ENCODE data around the gene SLC7A7. TPM values are rescaled to one million over a fixed set of nuclear protein-coding genes. Genes with fewer than 3 reads are reported as not detected.

The SLC7A7 gene
- total and polyA plus RNA-seq, 2 of the 13 experiments (the other 11 are each of a cell fraction or from before 2014, with no cell fraction given), result 0.13 to 0.63 TPM

DNA sequence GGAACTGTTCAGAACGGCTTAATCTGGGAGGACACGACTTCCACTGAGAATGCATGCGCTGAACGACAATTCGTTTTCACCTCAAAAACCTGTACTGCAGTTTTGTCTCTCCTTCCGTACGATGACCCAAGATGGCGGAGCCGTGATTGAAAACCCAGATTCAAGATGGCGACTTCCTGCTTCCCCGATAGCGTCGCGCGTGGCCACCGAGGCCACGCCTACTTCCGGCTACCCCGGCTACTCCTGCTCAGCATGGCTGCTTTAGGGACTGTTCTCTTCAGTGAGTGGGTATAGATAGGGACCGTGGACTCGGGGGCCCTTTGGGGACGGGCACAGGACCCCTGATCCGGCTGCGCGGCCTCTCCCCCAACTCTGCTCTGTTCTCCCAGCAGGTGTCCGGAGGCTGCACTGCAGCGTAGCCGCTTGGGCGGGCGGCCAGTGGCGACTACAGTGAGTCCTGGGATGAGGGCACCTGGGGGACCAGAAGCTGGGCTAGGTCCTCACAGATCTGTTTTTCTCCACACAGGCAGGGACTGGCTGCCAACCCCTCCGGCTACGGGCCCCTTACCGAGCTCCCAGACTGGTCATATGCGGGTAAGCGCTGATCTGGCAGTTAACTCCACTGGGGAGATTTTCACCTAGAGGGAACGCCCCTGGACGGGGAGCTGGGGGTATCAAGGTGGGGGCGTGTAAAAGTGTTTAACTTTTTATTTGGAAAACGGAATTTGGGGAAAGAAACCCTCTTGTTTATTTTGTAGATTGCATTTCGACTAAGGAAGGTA, 14.6 kb upstream of the SLC7A7 start, which contains the start of gene MRPL52 (continued):
- TF ChIP-seq ZNF512 (CRISPR knock-in tag; IDR thresholded peaks at IDR 0.05) (peak; percentile 25; the same call in 1 of the 2 replicates), GATAD1 (CRISPR knock-in tag; IDR thresholded peaks at IDR 0.05) (peak; percentile 94), ZC3H13 (CRISPR knock-in tag; IDR thresholded peaks at IDR 0.05) (no peak), ZNF33B (CRISPR knock-in tag; IDR thresholded peaks at IDR 0.05) (peak; percentile 95; the same call in 1 of the 2 replicates), ZNF432 (CRISPR knock-in tag; IDR thresholded peaks at IDR 0.05; ENCODE audit: borderline replicate concordance) (no peak), HOXA5 (CRISPR knock-in tag; IDR thresholded peaks at IDR 0.05) (no peak; the same call in 1 of the 2 replicates), ELF3 (CRISPR knock-in tag; IDR thresholded peaks at IDR 0.05) (peak; percentile 98), ZNF446 (CRISPR knock-in tag; IDR thresholded peaks at IDR 0.05) (no peak; the same call in none of the 2 replicates), ZNF770 (CRISPR knock-in tag; IDR thresholded peaks at IDR 0.05) (no peak), CEBPZ (IDR thresholded peaks at IDR 0.05; ENCODE audit: low read length) (no peak), SATB2 (CRISPR knock-in tag; IDR thresholded peaks at IDR 0.05) (no peak), ZNF235 (CRISPR knock-in tag; IDR thresholded peaks at IDR 0.05; ENCODE audit: borderline replicate concordance) (no peak; the same call in 1 of the 2 replicates), ZNF691 (CRISPR knock-in tag; IDR thresholded peaks at IDR 0.05; ENCODE audit: borderline replicate concordance, low read depth) (peak; percentile 96), ZNF282 (IDR thresholded peaks at IDR 0.05; ENCODE audit: partially characterized antibody) (no peak), TP53 (CRISPR knock-in tag; conservative IDR thresholded peaks at IDR 0.05) (no peak), HOXD1 (CRISPR knock-in tag; IDR thresholded peaks at IDR 0.05) (peak; percentile 21; the same call in 1 of the 2 replicates), GABPA (IDR thresholded peaks at IDR 0.05; ENCODE audit: low read depth, low read length) (peak; percentile 82), GABPA (CRISPR knock-in tag; IDR thresholded peaks at IDR 0.05; ENCODE audit: low read depth) (peak; percentile 99), ZNF792 (CRISPR knock-in tag; IDR thresholded peaks at IDR 0.05) (0 out of 2 replicates have a peak, but pooled peaks have one; percentile 22)
- TF ChIP-seq, protein P1, sequence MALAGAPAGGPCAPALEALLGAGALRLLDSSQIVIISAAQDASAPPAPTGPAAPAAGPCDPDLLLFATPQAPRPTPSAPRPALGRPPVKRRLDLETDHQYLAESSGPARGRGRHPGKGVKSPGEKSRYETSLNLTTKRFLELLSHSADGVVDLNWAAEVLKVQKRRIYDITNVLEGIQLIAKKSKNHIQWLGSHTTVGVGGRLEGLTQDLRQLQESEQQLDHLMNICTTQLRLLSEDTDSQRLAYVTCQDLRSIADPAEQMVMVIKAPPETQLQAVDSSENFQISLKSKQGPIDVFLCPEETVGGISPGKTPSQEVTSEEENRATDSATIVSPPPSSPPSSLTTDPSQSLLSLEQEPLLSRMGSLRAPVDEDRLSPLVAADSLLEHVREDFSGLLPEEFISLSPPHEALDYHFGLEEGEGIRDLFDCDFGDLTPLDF (CRISPR knock-in tag; IDR thresholded peaks at IDR 0.05), result peak; percentile 22; the same call in 1 of the 2 replicates

All from HepG2 (cell line).